AG10803 (cell line): ENCODE measurements around the gene CCDC141.
"Not testable (repeated sequence)": the region's sequence is repeated elsewhere in the genome, so short reads cannot be mapped to it uniquely, and the experiment has no call there.

Experiments
- DNase-seq: peaks from one replicate; pipeline ENCODE4 v3.0.0; 2010; ENCODE audit warnings: low read depth
- H3K4me3 ChIP-seq: 2 replicates; pipeline ENCODE4 v1.5.1; 2011; ENCODE audit warnings: mild to moderate bottlenecking, low read length, control low read depth
- TF ChIP-seq, protein P1 (sequence below): conservative IDR thresholded peaks from 2 replicates; pipeline ENCODE4 v1.5.1; 2011; ENCODE audit warnings: mild to moderate bottlenecking, low read length, control low read depth, inconsistent platforms

CCDC141 gene

DNA sequence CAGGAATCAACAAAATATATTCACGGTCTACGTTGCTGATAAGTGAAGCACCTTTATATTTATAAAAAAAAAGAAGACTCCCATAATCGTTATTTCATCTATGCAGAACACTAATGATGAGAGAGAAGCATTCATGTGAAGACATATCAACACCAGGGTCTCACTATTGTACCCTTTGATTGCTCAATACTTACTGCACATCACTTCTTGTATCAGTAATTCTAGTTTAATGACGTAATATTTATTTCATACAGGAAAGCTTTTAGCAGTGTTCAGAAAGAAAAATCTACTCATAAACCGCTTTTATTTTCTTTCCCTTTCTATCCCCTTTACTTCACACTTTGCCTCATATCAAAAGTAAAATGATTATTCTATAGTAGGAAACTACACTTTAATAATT lies 30.7 kb downstream of the CCDC141 start:
- no peak for DNase-seq
- no peak overlapping the region for H3K4me3 ChIP-seq
- TF ChIP-seq, protein P1, sequence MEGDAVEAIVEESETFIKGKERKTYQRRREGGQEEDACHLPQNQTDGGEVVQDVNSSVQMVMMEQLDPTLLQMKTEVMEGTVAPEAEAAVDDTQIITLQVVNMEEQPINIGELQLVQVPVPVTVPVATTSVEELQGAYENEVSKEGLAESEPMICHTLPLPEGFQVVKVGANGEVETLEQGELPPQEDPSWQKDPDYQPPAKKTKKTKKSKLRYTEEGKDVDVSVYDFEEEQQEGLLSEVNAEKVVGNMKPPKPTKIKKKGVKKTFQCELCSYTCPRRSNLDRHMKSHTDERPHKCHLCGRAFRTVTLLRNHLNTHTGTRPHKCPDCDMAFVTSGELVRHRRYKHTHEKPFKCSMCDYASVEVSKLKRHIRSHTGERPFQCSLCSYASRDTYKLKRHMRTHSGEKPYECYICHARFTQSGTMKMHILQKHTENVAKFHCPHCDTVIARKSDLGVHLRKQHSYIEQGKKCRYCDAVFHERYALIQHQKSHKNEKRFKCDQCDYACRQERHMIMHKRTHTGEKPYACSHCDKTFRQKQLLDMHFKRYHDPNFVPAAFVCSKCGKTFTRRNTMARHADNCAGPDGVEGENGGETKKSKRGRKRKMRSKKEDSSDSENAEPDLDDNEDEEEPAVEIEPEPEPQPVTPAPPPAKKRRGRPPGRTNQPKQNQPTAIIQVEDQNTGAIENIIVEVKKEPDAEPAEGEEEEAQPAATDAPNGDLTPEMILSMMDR, result no peak

DNA sequence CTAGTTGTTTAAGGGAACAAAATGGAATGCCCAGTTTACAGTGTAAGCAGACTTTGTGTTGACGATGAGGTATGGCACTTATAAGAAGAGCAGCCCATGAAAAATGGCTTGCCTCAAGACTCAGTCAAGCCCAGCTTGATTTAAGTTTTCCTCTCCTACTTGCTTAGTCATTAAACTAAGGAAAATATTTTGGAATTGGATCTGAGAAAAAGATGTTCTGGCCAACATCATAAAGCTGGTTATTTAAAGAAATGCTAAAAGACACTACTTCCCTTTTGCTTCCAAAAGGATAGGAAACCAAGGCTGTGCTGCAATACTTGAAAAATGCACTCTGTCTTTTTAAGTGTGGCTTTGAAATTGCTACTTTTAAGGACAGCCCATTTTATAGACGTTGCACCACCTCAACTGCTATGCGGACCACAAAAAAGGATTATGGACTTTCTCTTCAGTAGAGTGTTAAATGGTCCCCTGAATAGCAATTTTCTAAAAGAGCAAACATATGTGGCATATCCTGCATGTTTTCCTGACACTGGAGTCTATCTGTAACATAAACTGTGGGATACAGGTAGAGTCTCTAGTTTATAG lies 32.1 kb downstream of the CCDC141 start:
- H3K4me3 ChIP-seq, result no peak overlapping the region
- no peak for DNase-seq
- TF ChIP-seq, protein P1, result no peak

DNA sequence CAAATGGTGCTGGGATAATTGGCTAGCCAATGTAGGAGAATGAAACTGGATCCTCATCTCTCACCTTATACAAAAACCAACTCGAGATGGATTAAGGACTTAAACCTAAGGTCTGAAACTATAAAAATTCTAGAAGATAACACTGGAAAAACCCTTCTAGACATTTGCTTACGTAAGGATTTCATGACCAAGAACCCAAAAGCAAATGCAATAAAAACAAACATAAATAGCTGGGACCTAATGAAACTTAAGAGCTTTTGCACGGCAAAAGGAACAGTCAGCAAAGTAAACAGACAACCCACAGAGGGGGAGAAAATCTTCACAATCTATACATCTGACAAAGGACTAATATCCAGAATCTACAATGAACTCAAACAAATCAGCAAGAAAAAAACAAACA lies 35.7 kb downstream of the CCDC141 start:
- not testable (repeated sequence) for DNase-seq, H3K4me3 ChIP-seq

DNA sequence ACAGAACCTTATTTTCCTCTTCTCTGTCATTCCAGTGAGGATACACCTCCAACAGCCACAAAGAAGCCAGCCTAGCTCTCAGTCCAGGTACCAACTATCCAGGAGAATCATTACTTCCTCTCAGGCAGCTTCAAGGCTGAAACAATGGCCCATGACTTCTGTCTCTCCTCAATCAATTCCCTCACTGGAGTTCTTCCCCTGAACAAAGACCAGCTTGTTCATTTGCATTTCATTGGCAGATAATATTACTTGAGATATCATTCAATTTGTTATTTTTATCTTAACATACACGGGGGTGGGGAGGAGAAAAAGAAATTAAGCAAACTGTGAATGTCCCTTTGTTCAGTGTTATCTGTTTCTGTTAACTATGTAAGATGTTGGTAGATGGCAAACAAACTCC lies 44.0 kb downstream of the CCDC141 start:
- TF ChIP-seq, protein P1, result no peak
- no peak overlapping the region for H3K4me3 ChIP-seq
- DNase-seq, result no peak

DNA sequence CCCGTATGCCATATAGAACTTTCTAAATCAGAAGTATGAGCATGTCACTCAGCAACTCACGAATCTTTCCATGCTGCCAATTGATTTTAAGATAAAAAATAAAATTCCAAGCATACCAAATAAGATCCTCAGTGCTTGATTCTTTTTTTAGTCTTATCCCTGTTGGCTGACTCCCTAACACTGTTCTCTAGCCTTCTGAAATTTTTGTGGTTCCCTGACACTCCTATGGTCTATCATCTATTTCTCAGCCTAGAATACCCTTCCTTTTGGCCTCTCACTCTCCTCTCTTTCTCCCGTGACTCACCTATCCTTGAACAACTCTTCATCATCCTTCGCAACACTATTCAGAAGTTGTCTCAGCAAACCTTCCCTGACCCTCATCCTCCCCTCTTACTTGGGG lies 50.5 kb downstream of the CCDC141 start:
- no peak for DNase-seq
- no peak overlapping the region for H3K4me3 ChIP-seq
- TF ChIP-seq, protein P1, result no peak

DNA sequence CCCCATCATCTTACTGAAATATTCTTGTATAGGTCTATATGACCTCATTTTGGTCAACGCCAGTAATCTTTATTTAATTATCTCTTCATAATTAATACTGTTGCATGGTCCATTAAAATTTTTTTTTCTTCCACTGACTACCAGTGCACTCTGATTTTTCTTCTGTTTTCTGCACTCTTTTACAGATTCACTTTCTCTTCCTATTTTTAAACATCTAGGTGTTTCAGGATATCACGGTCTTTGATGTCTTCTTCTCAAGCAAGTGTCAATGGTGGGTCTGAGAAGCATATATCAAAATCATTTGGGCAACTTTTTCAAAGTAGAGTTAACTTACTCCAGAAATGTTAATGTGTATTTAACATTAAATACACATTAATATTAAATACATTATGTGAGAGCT lies 51.4 kb downstream of the CCDC141 start:
- H3K4me3 ChIP-seq, result no peak overlapping the region
- DNase-seq, result no peak
- TF ChIP-seq, protein P1, result no peak

DNA sequence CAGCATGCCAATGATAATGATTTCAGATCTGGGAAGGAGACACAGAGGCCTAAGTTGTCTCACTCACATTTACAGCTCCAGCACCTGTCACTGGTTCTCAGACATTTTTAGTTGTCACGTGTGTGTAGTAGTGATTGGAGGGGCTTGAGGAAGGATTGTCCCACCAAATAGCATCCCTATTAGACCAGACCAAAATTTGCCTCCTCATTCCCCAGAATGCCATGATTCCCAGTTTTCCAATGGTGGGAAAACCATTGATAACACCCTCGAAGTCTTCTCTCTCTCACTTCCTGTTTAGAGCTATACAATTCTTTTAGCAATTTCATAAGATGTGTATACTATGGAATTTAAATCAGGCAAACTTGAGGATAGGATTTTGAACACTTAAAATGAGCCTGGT lies 52.5 kb downstream of the CCDC141 start:
- TF ChIP-seq, protein P1, result no peak
- no peak for DNase-seq
- no peak overlapping the region for H3K4me3 ChIP-seq

DNA sequence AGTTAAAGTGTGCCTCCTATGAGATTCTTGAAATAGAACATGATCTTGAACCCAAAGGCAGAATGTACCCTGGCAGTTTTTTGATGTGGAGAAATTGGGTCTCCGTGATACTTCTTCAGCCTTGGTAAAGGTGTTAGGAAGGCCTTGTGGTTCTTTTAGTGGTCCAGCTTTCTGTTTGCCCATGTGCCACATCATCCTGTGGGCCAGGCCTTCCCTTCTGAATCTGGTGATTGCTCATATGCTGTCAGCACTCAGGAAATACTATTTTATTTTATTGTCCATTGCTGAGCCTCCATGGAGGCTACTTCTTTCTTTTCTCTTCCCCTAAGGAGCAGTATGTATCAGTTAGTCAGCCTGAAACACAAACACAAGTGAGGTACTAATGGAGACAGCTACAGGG lies 52.9 kb downstream of the CCDC141 start:
- no peak for DNase-seq
- no peak overlapping the region for H3K4me3 ChIP-seq
- TF ChIP-seq, protein P1, result no peak
